ENCODE data around the gene ANKRD53. TPM values are rescaled to one million over a fixed set of nuclear protein-coding genes. Genes with fewer than 3 reads are reported as not detected.
A peak's percentile ranks its signal among the peaks of the same experiment; 100 is the strongest.

The ANKRD53 gene, protein sequence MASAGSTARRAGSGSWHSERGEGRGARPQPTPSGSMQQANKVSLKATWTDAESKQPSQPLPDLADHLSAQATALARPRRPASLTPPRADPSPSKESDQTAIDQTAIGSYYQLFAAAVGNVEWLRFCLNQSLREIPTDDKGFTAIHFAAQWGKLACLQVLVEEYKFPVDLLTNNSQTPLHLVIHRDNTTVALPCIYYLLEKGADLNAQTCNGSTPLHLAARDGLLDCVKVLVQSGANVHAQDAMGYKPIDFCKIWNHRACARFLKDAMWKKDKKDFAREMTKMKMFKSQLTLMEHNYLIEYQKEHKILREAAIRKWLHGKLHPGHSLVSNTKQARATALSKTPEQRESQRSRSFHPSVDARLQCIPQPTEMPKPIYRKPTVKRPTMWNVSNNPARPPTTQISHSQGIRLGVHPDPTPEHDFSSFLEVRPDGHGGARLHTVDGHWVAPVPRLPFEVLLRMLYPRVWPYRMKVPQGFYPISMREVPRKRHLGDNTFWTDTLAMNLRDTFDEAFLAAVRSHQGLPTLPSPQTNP
- not detected in 2 replicates for total RNA-seq

DNA sequence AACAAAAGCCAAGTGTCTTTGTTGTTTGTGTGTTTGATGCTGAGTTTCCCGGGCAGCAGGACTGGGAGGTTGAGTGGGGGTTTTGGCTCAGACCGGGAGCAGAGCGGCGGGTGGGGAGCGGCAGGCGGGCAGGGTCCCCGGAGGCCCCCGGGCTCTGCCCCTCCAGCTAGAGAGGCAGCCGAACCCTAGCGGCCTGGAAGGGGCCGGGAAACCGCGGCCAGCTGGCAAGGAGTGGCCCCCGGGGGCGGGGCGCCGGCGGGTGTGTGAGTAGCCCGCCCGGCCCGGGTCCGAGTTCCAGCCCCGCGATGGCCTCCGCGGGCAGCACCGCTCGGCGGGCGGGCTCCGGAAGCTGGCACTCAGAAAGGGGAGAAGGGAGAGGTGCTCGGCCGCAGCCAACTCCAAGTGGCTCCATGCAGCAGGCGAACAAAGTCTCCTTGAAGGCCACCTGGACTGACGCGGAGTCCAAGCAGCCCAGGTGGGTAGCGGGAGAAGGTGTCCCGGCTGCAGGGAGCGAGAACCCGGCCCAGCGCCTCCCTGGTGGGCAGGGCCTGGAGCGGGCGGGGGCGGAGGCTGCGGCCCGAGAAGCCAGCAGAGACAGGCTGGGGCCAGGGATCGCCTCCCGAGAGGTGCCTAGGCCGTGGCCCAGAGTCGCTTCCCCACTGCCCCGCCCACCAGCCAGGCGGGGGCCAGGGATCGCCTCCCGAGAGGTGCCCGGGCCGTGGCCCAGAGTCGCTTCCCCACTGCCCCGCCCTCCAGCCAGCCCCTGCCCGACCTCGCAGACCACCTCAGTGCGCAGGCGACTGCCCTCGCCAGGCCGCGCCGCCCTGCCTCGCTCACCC is at the start of gene ANKRD53:
ANKRD53 (plus strand) TSS at position 290 of the 839 bp plus-strand sequence; CDS start at position 306, 16 bp downstream.
- Mint-ChIP-seq H3K27me3 (peaks cover 15% of the 10 kb centered on the region), H3K4me1 (peaks cover 12% of the 10 kb centered on the region), H3K4me3 (peak within 1 kb of the TSS; percentile 79), H3K36me3 (ENCODE audit: low read depth) (no peaks in the 10 kb centered on the region), H3K9me3 (no peaks in the 10 kb centered on the region), H3K27ac (peak within 1 kb of the TSS; percentile 54)
- DNase-seq, result peak; percentile 68
- intact Hi-C loops (cut with micrococcal nuclease), result no loop called here

DNA sequence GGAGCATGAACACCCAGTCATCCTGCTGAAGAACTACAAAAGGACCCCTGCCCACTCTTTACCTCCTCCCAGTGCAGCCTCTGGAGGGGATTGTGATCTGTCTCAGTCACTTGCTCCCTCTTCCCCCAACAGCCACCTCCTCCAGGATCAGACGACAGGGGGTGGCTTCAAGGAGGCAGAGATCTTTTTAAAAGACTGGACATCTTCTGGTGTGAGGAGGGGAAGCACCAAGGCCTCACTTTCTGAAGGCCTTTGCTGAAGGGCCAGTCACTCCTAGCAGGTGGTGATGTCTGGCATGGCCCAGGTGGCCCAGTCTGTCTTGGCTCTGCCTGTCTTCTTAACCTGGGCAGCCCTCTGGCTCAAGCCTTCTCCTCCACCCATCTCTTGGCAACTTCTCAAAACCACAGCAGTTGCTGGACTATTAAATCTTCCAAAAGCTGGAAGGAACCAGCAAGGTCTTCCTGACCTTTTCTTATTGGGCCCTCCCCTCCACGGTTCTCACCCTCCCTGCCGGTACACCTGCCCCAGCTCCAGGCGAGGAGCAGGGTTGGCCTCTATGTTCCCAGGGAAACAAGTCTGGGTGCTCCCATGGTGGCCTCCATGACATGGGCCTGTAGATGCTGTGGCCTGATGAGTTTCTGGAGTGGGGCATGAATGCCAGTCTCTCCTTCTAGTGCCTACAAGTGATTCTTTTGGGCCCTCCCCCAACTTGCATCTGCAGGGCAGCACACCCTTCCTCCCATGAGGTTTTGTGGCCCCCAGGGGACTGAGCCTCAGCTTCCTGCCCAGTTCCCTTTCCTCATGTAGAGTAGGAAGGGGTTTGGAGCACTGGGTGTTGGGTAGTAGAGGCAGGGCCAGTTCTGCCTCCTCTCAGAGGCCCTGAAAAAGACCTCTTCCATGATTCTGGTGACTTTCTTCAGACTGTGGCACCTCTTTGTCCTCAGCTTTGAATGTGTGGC is 47.8 kb upstream of the ANKRD53 start:
- Mint-ChIP-seq H3K9me3 (no peaks in the 10 kb centered on the region), H3K4me3 (no peak overlapping the region), H3K36me3 (ENCODE audit: low read depth) (no peaks in the 10 kb centered on the region), H3K27ac (no peak overlapping the region), H3K27me3 (peaks cover 7% of the 10 kb centered on the region), H3K4me1 (no peaks in the 10 kb centered on the region)
- intact Hi-C loops (cut with micrococcal nuclease), result no loop called here
- no peak for DNase-seq

DNA sequence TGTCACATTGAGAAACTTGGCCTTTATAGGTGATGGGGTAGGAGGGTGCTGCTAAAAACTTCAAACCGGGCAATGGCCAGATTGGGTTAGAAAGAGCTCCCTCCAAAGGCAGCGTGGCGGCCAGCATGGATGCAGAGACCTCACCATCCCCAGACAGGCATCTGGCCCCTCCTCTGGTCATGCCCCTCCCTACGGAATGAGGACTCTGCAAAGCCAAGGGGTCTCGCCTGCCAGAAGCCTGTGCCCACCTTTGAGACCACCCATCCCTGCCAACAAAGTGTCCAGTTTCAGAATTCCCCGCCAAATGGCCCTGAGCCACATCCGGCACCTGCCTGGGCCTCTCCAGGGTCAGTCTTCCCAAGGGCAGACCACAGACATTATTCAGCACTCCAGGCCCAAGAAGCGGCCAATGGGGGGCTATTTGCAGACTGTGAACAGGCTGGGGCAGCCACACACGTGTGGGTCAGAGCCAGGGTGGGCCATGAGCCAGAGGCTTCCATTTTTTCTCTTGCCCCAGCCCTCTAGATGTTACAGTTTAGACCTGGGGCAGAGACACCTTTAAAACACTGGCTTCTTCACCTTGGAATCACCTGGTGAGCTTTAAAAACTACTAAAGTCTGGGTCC is 46.9 kb upstream of the ANKRD53 start:
- Mint-ChIP-seq H3K4me1 (no peaks in the 10 kb centered on the region), H3K36me3 (ENCODE audit: low read depth) (no peaks in the 10 kb centered on the region), H3K4me3 (no peak overlapping the region), H3K9me3 (no peaks in the 10 kb centered on the region), H3K27ac (no peak overlapping the region), H3K27me3 (peaks cover 6% of the 10 kb centered on the region)
- DNase-seq, result no peak
- intact Hi-C loops (cut with micrococcal nuclease), result no loop called here

DNA sequence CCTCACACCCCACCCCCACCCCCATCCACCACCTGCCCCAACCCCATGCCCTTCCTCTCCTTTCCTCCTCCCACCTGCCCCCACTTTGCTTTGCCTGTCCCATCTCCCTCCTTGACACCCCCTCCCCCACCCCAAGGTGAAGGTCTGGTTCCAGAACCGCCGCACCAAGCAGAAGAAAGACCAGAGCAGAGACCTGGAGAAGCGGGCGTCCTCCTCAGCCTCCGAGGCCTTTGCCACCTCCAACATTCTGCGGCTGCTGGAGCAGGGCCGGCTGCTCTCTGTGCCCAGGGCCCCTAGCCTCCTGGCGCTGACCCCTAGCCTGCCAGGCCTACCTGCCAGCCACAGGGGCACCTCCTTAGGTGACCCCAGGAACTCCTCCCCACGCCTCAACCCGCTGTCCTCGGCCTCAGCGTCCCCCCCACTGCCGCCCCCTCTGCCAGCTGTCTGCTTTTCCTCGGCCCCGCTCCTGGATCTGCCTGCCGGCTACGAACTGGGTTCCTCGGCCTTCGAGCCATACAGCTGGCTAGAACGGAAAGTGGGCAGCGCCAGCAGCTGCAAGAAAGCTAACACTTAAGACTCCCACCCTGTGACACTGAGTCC is 45.7 kb upstream of the ANKRD53 start:
- no peak for DNase-seq
- no peak overlapping the region for H3K4me3 Mint-ChIP-seq
- no peak overlapping the region for H3K27ac Mint-ChIP-seq
- no peaks in the 10 kb centered on the region for H3K36me3 Mint-ChIP-seq (ENCODE audit: low read depth)
- H3K9me3 Mint-ChIP-seq, result no peaks in the 10 kb centered on the region
- H3K4me1 Mint-ChIP-seq, result no peaks in the 10 kb centered on the region
- intact Hi-C loops (cut with micrococcal nuclease), result no loop called here
- peaks cover 6% of the 10 kb centered on the region for H3K27me3 Mint-ChIP-seq

DNA sequence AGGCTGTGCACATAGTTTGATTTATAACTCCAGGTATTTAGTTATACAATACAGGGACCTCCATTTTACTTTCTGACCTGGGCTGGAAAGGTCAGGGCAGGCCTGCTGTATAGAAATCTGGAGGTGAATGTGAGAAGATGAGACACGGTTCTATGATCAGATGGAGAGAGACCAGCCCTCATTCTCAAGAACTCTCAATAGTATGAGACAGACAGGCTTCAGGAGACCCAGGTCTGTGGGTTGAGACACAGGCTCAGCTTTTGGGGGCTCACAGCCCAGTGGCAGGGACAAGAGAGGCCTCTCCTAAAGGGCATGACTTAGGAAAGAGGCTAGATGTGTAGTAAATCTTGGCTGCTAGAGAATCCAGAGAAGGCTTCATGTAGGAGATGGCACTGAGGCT is 43.4 kb upstream of the ANKRD53 start:
- no peaks in the 10 kb centered on the region for H3K4me1 Mint-ChIP-seq
- no peaks in the 10 kb centered on the region for H3K36me3 Mint-ChIP-seq (ENCODE audit: low read depth)
- intact Hi-C loops (cut with micrococcal nuclease), result no loop called here
- H3K27me3 Mint-ChIP-seq, result peaks cover 10% of the 10 kb centered on the region
- DNase-seq, result no peak
- H3K4me3 Mint-ChIP-seq, result no peak overlapping the region
- no peaks in the 10 kb centered on the region for H3K9me3 Mint-ChIP-seq
- H3K27ac Mint-ChIP-seq, result no peak overlapping the region

DNA sequence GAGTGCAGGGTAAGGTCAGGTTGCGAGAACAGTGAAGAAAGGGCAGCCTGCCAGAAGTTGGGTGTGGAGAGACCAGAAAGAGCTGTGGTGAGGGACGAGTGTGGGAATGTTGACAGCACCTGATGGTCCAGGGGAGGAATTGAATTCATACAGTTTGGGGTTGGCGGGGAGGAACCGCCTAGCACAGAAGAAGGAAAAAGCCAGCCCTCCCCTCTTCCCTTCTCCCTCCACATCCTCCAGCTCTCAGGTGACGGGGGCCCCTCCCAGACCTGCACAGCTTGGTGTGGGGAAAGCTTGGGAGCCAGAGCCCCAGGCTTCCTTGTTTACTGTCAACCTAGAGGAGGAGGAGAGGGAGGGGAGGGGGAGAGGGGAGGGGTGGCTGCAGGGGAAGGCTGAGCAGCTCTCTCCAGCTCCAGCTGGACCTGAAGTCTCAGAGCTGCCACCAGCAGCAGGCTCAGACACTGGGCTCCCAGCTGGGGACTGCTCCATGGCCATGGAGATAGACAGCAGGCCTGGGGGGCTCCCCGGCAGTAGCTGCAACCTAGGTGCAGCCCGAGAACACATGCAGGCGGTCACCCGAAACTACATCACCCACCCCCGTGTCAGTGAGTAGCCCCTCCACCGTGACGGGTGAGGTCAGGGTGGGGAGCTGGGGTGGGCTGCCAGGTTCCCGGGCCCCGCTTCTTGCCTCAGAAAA is 42.8 kb upstream of the ANKRD53 start, which contains the start of gene ATP6V1B1:
ATP6V1B1 (plus strand) TSS at position 433 of the 697 bp plus-strand sequence; CDS start at position 488, 55 bp downstream.
- no peaks in the 10 kb centered on the region for H3K4me1 Mint-ChIP-seq
- no peak for DNase-seq
- intact Hi-C loops (cut with micrococcal nuclease), result no loop called here
- H3K27ac Mint-ChIP-seq, result no peak within 1 kb of the TSS
- no peaks in the 10 kb centered on the region for H3K36me3 Mint-ChIP-seq (ENCODE audit: low read depth)
- H3K27me3 Mint-ChIP-seq, result peaks cover 14% of the 10 kb centered on the region
- no peaks in the 10 kb centered on the region for H3K9me3 Mint-ChIP-seq
- H3K4me3 Mint-ChIP-seq, result no peak within 1 kb of the TSS

DNA sequence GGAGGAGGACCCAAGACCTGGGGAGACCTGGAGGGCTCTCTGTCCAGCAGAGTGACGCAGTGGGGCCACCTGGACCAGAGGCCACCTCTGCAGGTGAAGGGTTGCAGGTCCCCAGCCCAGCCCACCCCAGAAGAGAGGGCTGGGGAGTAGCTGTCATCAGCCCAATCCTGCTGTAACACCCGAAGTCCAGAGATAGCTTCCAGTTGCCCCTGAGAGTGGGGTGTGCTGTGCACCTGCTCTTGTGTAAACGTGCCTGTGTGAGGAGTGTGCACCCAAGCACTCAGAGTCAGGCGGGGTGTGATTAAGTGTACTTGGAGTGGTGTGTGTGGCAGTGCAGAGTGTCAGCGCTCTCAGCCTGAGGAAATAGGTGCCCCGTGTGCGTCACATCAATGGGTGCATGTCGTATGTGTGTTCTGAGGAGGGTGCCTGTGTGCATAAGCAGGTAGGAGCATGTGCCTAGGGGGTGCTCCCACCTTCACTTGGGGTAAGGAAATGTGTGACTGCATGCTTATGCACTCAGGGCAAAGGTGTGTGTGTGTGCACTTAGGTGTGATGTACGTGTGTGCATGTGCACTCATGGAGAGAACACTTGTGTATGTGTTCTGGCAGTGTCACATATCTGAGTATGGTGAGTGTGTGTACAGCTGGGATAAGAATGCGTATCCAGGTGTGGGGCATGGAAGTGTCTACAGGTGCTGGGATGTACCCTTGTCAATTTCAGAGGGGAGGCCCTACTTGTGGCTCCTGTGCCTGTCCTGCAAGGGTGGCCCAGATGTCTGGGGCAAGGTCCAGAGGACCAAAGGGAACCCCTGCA is 42.1 kb upstream of the ANKRD53 start:
- H3K4me1 Mint-ChIP-seq, result no peaks in the 10 kb centered on the region
- intact Hi-C loops (cut with micrococcal nuclease), result no loop called here
- no peak for DNase-seq
- H3K27ac Mint-ChIP-seq, result no peak overlapping the region
- no peak overlapping the region for H3K4me3 Mint-ChIP-seq
- no peaks in the 10 kb centered on the region for H3K9me3 Mint-ChIP-seq
- no peaks in the 10 kb centered on the region for H3K36me3 Mint-ChIP-seq (ENCODE audit: low read depth)
- H3K27me3 Mint-ChIP-seq, result peaks cover 14% of the 10 kb centered on the region

DNA sequence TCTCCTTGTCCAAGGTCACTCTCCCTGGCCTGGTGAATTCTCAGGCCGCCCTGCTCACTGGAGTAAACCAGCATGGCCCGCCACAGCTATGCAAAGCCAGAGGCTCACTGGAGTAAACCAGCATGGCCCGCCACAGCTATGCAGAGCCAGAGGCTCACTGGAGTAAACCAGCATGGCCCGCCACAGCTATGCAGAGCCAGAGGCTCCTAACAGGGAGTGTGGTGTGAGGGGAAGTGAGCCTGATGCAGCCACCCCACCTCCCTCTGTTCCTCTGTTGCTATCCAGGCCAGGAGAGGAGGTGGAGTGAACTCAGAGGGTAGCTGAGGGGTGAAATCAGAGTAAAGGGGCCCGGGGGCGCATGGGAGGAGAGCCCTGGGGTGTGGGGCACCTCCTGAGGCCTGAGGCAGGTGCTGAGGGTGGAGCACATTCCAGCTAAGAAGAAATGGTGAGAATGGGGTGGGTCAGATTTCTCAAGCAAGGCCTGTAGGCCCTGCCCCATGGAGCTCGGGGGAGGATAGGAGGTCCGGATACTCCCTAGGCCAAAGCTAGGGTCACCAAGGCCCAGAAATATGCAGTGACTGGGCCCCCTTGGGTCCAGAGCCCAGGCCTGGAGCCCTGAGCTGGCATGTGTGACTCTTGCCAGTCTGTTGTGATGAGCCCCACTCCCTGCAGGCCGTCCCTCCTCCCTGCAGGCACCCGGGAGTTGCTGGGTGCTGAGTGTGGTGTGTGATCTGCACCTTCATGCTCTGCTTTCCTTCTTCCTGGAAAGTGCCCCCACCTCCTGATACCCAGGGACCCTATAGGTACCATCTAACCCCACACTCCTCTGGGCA is 41.2 kb upstream of the ANKRD53 start:
- intact Hi-C loops (cut with micrococcal nuclease), result no loop called here

DNA sequence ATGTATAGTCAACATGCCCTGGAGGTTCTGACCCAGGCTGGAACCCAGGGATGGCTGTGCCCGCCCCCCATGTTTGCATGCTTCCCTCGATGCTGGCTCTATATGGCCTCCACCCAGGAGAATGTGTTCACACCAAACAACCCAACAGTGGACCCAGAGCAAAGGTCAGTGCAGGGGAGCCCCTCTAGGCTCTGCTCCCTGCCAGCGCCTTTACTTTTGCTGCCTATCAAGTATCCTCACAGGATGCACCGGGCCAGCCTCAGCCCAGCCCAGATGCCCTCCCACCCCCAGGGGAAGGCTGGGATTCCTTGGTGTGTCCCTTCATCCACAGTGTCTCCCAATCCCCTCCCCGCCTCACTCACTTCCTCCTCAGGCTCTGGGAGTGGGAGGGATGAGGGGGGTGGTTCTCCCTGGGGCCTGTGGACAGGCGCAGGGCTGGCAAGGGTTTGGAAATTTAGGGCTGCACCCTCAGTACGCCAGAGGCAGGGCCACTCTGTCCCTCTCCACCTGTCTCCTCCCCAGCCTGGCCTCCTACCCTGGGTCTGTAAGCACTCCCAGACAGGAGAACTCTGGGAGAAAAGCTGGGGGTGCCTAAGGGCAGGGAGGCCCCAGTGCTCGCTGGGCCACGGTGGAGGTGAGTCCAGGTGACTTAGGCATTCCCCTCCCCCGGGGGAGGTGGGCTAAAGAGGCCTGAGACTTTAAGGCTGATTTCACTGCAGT is 40.4 kb upstream of the ANKRD53 start:
- Mint-ChIP-seq H3K4me3 (no peak overlapping the region), H3K27ac (no peak overlapping the region), H3K9me3 (no peaks in the 10 kb centered on the region), H3K4me1 (no peaks in the 10 kb centered on the region), H3K27me3 (peaks cover 14% of the 10 kb centered on the region), H3K36me3 (ENCODE audit: low read depth) (no peaks in the 10 kb centered on the region)
- intact Hi-C loops (cut with micrococcal nuclease), result no loop called here
- DNase-seq, result no peak

More for the DNA sequence above, 41.2 kb upstream of the ANKRD53 start:
- DNase-seq, result no peak
- Mint-ChIP-seq H3K36me3 (ENCODE audit: low read depth) (no peaks in the 10 kb centered on the region), H3K27me3 (peaks cover 14% of the 10 kb centered on the region), H3K4me1 (no peaks in the 10 kb centered on the region), H3K9me3 (no peaks in the 10 kb centered on the region), H3K4me3 (no peak overlapping the region), H3K27ac (no peak overlapping the region)

DNA sequence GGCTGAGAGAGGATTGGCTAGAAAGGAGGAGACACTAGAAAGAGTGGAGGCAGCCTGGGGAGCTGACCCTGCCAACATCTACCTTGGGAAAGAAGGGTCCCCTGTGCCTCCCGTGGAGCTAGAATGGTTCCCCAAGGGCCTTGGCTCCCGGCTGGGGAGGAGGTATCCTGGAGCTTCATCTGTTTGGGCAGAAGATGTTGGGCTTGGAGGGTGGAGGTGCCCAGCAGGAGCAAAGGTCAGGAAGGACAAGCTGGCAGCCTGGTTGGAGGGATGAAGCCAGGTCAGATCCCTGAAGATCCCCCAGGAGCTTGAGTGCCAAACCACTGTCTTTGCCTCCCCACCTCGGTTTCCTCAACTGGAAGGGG is 39.9 kb upstream of the ANKRD53 start:
- no peaks in the 10 kb centered on the region for H3K4me1 Mint-ChIP-seq
- no peak overlapping the region for H3K4me3 Mint-ChIP-seq
- DNase-seq, result no peak
- intact Hi-C loops (cut with micrococcal nuclease), result no loop called here
- no peak overlapping the region for H3K27ac Mint-ChIP-seq
- H3K9me3 Mint-ChIP-seq, result no peaks in the 10 kb centered on the region
- H3K27me3 Mint-ChIP-seq, result peaks cover 14% of the 10 kb centered on the region
- H3K36me3 Mint-ChIP-seq (ENCODE audit: low read depth), result no peaks in the 10 kb centered on the region

Data from activated CD4-positive, alpha-beta T cell treated with anti-CD3 and anti-CD28 coated beads, Interleukin-2, amount 10 ng/mL, durations not matched to agents 24 days and 14 days (primary cell).